Measurements from ENCODE around the gene FXYD4. TPM values are rescaled to one million over a fixed set of nuclear protein-coding genes. Genes with fewer than 3 reads are reported as not detected.

Gene FXYD4
- total RNA-seq, 1 experiment from 2014 or later = not detected

DNA sequence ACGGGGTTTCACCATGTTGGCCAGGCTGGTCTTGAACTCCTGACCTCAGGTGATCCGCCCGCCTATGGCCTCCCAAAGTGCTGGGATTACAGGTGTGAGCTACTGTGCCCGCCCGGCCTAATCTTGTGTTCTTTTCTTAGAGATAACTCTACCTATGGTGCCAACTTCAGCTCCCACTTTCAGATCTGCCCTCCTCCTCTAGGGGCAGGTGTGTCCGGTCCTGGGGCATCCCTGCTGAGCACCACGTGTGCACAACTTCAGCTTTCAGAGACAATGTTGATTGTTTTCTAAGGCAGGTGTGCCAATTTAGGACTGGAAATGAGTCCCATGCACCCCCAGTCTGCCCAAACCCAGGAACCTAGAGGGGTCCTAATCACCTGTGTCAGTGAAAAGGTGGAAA lies 18.5 kb upstream of the FXYD4 start:
- ATAC-seq (no peak), DNase-seq (no peak)
- Histone ChIP-seq H3K27me3 (ENCODE audit: low read length) (no peaks in the 10 kb centered on the region), H3K9me3 (ENCODE audit: low read length) (no peaks in the 10 kb centered on the region), H2AFZ (ENCODE audit: low read length) (no peak overlapping the region), H3K9ac (ENCODE audit: low read length) (no peak overlapping the region), H3F3A (ENCODE audit: low read length, unreplicated experiment) (no peaks in the 10 kb centered on the region), H3K36me3 (ENCODE audit: low read depth, low read length) (no peaks in the 10 kb centered on the region), H3K4me3 (ENCODE audit: low read length) (no peak overlapping the region), H3K27ac (ENCODE audit: low read length) (peak overlapping the region; percentile 57), H4K20me1 (ENCODE audit: low read length) (no peaks in the 10 kb centered on the region), H3K4me1 (ENCODE audit: insufficient read depth, low read length) (peaks cover 53% of the 10 kb centered on the region), H3K4me2 (ENCODE audit: low read length) (no peak overlapping the region), H3K79me2 (ENCODE audit: low read length) (no peaks in the 10 kb centered on the region), H3K9me2 (replicated peaks; ENCODE audit: low read length) (no peaks in the 10 kb centered on the region)
- BruUV-seq (replicated peaks) = no TSS peak
- CTCF ChIA-PET = interaction anchor here (0.6 kb wide), 1 partner anchor 61 kb away, joined by 3 read pairs; no protein-coding TSS in a partner anchor
- POLR2A ChIA-PET (ENCODE audit: unreplicated experiment) = no interaction called here
- no peak for TF ChIP-seq EZH2 (IDR thresholded peaks at IDR 0.05; ENCODE audit: low read length, unreplicated experiment)
- TF ChIP-seq, protein P1, sequence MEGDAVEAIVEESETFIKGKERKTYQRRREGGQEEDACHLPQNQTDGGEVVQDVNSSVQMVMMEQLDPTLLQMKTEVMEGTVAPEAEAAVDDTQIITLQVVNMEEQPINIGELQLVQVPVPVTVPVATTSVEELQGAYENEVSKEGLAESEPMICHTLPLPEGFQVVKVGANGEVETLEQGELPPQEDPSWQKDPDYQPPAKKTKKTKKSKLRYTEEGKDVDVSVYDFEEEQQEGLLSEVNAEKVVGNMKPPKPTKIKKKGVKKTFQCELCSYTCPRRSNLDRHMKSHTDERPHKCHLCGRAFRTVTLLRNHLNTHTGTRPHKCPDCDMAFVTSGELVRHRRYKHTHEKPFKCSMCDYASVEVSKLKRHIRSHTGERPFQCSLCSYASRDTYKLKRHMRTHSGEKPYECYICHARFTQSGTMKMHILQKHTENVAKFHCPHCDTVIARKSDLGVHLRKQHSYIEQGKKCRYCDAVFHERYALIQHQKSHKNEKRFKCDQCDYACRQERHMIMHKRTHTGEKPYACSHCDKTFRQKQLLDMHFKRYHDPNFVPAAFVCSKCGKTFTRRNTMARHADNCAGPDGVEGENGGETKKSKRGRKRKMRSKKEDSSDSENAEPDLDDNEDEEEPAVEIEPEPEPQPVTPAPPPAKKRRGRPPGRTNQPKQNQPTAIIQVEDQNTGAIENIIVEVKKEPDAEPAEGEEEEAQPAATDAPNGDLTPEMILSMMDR (conservative IDR thresholded peaks at IDR 0.05; ENCODE audit: low read depth, low read length) = 0 out of 2 replicates have a peak, but pooled peaks have one; percentile 15
- intact Hi-C loops (cut with micrococcal nuclease) = no loop called here

DNA sequence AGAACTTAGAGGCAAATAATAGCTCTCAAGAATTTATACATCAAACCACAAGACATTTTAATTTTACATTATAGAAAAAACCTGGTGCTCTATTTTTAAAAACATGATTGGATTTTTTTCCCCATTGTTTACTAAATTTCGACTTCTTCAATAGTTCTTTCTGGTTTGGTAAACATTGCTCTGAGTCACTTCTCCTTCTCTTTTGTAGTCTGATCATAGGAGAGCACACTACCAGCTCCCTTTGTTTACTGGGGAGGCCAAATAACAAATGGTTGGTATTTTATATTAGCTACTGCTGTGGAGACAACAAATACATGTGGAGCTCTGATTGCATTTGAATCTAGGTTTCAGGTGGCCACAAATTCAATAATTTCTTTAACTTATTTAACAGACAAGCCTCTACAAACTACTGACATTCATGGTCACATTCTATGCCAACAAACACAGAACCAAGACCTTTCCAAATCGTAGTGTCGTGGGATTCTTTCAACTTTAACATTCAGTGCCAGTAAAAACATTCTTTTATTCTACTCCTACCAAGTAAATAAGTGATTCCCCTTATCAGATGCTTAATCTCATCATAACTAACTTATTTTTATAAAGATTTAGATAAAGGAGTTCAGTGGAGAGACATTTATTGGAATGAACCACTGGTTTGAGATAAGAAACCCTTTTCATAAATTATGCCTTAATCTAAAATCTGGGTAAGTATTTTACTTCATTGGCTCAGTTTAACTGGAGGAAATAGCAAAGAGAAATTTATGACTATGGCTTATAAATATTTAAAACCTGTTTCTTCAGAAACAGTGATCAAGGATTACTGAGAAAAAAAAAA lies 17.7 kb upstream of the FXYD4 start:
- intact Hi-C loops (cut with micrococcal nuclease) = no loop called here
- POLR2A ChIA-PET (ENCODE audit: unreplicated experiment) = no interaction called here

DNA sequence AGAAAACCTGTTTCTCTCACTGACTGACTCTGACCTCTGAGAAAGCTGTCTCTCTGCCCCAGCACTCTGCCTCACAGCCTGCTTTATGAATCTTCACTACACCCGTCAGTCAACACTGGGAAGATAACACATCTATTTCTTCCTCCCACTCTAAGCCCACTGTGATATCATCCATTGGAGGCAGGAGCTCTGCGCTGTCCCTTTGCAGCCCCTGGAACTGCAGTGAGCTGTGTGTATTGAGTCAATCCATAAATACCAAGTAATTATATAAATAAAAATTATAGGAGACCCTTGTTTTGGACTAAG lies 17.2 kb upstream of the FXYD4 start:
- H3K9ac ChIP-seq (ENCODE audit: low read length) = no peak overlapping the region
- BruUV-seq (replicated peaks) = no TSS peak
- no peaks in the 10 kb centered on the region for H3K27me3 ChIP-seq (ENCODE audit: low read length)
- intact Hi-C loops (cut with micrococcal nuclease) = no loop called here
- CTCF ChIA-PET = interaction anchor here (0.7 kb wide), 1 partner anchor 243 kb away, joined by 5 read pairs; no protein-coding TSS in a partner anchor
- H3K9me2 ChIP-seq (replicated peaks; ENCODE audit: low read length) = no peaks in the 10 kb centered on the region
- peak overlapping the region; percentile 57 for H3K27ac ChIP-seq (ENCODE audit: low read length)
- peaks cover 53% of the 10 kb centered on the region for H3K4me1 ChIP-seq (ENCODE audit: insufficient read depth, low read length)
- no peak overlapping the region for H2AFZ ChIP-seq (ENCODE audit: low read length)
- TF ChIP-seq, protein P1 (conservative IDR thresholded peaks at IDR 0.05; ENCODE audit: low read depth, low read length) = no peak
- TF ChIP-seq EZH2 (IDR thresholded peaks at IDR 0.05; ENCODE audit: low read length, unreplicated experiment) (no peak), EZH2phosphoT487 (IDR thresholded peaks at IDR 0.05; ENCODE audit: borderline replicate concordance, low read length) (no peak)
- H3K4me2 ChIP-seq (ENCODE audit: low read length) = peak overlapping the region; percentile 42
- H4K20me1 ChIP-seq (ENCODE audit: low read length) = no peaks in the 10 kb centered on the region
- H3K9me3 ChIP-seq (ENCODE audit: low read length) = no peaks in the 10 kb centered on the region
- no peak overlapping the region for H3K4me3 ChIP-seq (ENCODE audit: low read length)
- DNase-seq = peak; percentile 40
- no peaks in the 10 kb centered on the region for H3K36me3 ChIP-seq (ENCODE audit: low read depth, low read length)
- ATAC-seq = no peak
- H3F3A ChIP-seq (ENCODE audit: low read length, unreplicated experiment) = no peaks in the 10 kb centered on the region
- no peaks in the 10 kb centered on the region for H3K79me2 ChIP-seq (ENCODE audit: low read length)
- POLR2A ChIA-PET (ENCODE audit: unreplicated experiment) = no interaction called here

More for the DNA sequence above, 17.7 kb upstream of the FXYD4 start:
- DNase-seq (peak; percentile 40), ATAC-seq (peak; percentile 16; the same call in 1 of the 2 replicates)
- no peaks in the 10 kb centered on the region for H3K79me2 ChIP-seq (ENCODE audit: low read length)
- H2AFZ ChIP-seq (ENCODE audit: low read length) = peak overlapping the region; percentile 8; the same call in 1 of the 2 replicates
- peak overlapping the region; percentile 42 for H3K4me2 ChIP-seq (ENCODE audit: low read length)
- H3K27ac ChIP-seq (ENCODE audit: low read length) = peak overlapping the region; percentile 57
- H3K4me3 ChIP-seq (ENCODE audit: low read length) = no peak overlapping the region
- no peaks in the 10 kb centered on the region for H4K20me1 ChIP-seq (ENCODE audit: low read length)
- peaks cover 53% of the 10 kb centered on the region for H3K4me1 ChIP-seq (ENCODE audit: insufficient read depth, low read length)
- H3K36me3 ChIP-seq (ENCODE audit: low read depth, low read length) = no peaks in the 10 kb centered on the region
- no peaks in the 10 kb centered on the region for H3K9me3 ChIP-seq (ENCODE audit: low read length)
- no peaks in the 10 kb centered on the region for H3K9me2 ChIP-seq (replicated peaks; ENCODE audit: low read length)
- no peak overlapping the region for H3K9ac ChIP-seq (ENCODE audit: low read length)
- TF ChIP-seq EZH2phosphoT487 (IDR thresholded peaks at IDR 0.05; ENCODE audit: borderline replicate concordance, low read length) = no peak
- TF ChIP-seq, protein P1 (conservative IDR thresholded peaks at IDR 0.05; ENCODE audit: low read depth, low read length) = no peak
- no peak for TF ChIP-seq EZH2 (IDR thresholded peaks at IDR 0.05; ENCODE audit: low read length, unreplicated experiment)
- BruUV-seq (replicated peaks) = no TSS peak
- no peaks in the 10 kb centered on the region for H3K27me3 ChIP-seq (ENCODE audit: low read length)
- H3F3A ChIP-seq (ENCODE audit: low read length, unreplicated experiment) = no peaks in the 10 kb centered on the region
- CTCF ChIA-PET = interaction anchor here (0.6 kb wide), 1 partner anchor 62 kb away, joined by 3 read pairs; no protein-coding TSS in a partner anchor
